Stimulated activated naive B cell treated with anti-CD40 and anti-IgM and Interleukin-4, amounts not matched to agents 10 μg/mL and 1 μg/mL and 100 μg/mL, for 72 hours (primary cell): ENCODE results near the gene SPEG.

Source experiments
- ATAC-seq, 2 donors: fragments of 150-1000 bp; cut with Tn5 transposase; replicated peaks; 2 replicates each; pipeline ENCODE4 v1.10.0; 2021; ENCODE audit warnings: moderate library complexity in 1 of 2
- DNase-seq: peaks from one replicate; pipeline ENCODE4 v3.0.0; 2021
- H3K27ac Mint-ChIP-seq: one replicate; pipeline ENCODE4 v1.8.0; 2022; ENCODE audit warnings: mild to moderate bottlenecking, mixed read lengths
- H3K27me3 Mint-ChIP-seq, 2 donors: one replicate each; pipeline ENCODE4 v1.8.0; 2022; ENCODE audit warnings: mixed read lengths in 2 of 2
- H3K36me3 Mint-ChIP-seq, 2 donors: one replicate each; pipeline ENCODE4 v1.8.0; 2022; ENCODE audit warnings: mixed read lengths in 2 of 2, mild to moderate bottlenecking in 1 of 2
- H3K4me1 Mint-ChIP-seq, 2 donors: one replicate each; pipeline ENCODE4 v1.8.0; 2022; ENCODE audit warnings: mixed read lengths in 2 of 2, mild to moderate bottlenecking in 1 of 2
- H3K4me3 Mint-ChIP-seq, 2 donors: one replicate each; pipeline ENCODE4 v1.8.0; 2022; ENCODE audit warnings: mild to moderate bottlenecking in 2 of 2, mixed read lengths in 2 of 2, moderate library complexity in 1 of 2
- H3K9me3 Mint-ChIP-seq, 2 donors: one replicate each; pipeline ENCODE4 v1.8.0; 2022; ENCODE audit warnings: mixed read lengths in 2 of 2, mild to moderate bottlenecking in 1 of 2

Gene SPEG

GRCh38 chr2:219425238-219426067, 9.2 kb upstream of the SPEG start:
- H3K4me1 Mint-ChIP-seq = no peaks in the 10 kb centered on the region
- no peaks in the 10 kb centered on the region for H3K36me3 Mint-ChIP-seq
- DNase-seq = no peak
- H3K9me3 Mint-ChIP-seq = no peaks in the 10 kb centered on the region
- ATAC-seq = no peak
- H3K27ac Mint-ChIP-seq = no peak overlapping the region
- H3K4me3 Mint-ChIP-seq = no peak overlapping the region
- H3K27me3 Mint-ChIP-seq = peaks cover 46 to 67% of the 10 kb centered on the region in 2 donors

- Mint-ChIP-seq H3K4me3 (no peak overlapping the region), H3K27ac (no peak overlapping the region), H3K4me1 (no peaks in the 10 kb centered on the region), H3K36me3 (no peaks in the 10 kb centered on the region), H3K9me3 (no peaks in the 10 kb centered on the region), H3K27me3 (peaks cover 41 to 62% of the 10 kb centered on the region in 2 donors)
- ATAC-seq (no peak), DNase-seq (no peak)
Measured at GRCh38 chr2:219426068-219426443, 8.6 kb upstream of the SPEG start.

GRCh38 chr2:219426534-219427136, 8.0 kb upstream of the SPEG start:
- H3K9me3 Mint-ChIP-seq = no peaks in the 10 kb centered on the region
- H3K4me3 Mint-ChIP-seq = no peak overlapping the region
- peaks cover 43 to 63% of the 10 kb centered on the region in 2 donors for H3K27me3 Mint-ChIP-seq
- H3K27ac Mint-ChIP-seq = no peak overlapping the region
- DNase-seq (no peak), ATAC-seq (no peak)
- H3K4me1 Mint-ChIP-seq = no peaks in the 10 kb centered on the region
- no peaks in the 10 kb centered on the region for H3K36me3 Mint-ChIP-seq

- Mint-ChIP-seq H3K4me1 (no peaks in the 10 kb centered on the region), H3K27ac (no peak overlapping the region), H3K27me3 (peaks cover 42 to 63% of the 10 kb centered on the region in 2 donors), H3K9me3 (no peaks in the 10 kb centered on the region), H3K4me3 (no peak overlapping the region), H3K36me3 (no peaks in the 10 kb centered on the region)
- ATAC-seq (no peak), DNase-seq (no peak)
Measured at GRCh38 chr2:219428469-219428868, 6.2 kb upstream of the SPEG start.

GRCh38 chr2:219429958-219430606, 4.6 kb upstream of the SPEG start:
- ATAC-seq (no peak), DNase-seq (no peak)
- H3K27ac Mint-ChIP-seq = no peak overlapping the region
- no peaks in the 10 kb centered on the region for H3K9me3 Mint-ChIP-seq
- H3K4me1 Mint-ChIP-seq = no peaks in the 10 kb centered on the region
- no peaks in the 10 kb centered on the region for H3K36me3 Mint-ChIP-seq
- H3K4me3 Mint-ChIP-seq = no peak overlapping the region
- peaks cover 47 to 63% of the 10 kb centered on the region in 2 donors for H3K27me3 Mint-ChIP-seq

GRCh38 chr2:219430633-219431615, 3.7 kb upstream of the SPEG start:
- no peaks in the 10 kb centered on the region for H3K4me1 Mint-ChIP-seq
- H3K9me3 Mint-ChIP-seq = no peaks in the 10 kb centered on the region
- no peak overlapping the region for H3K4me3 Mint-ChIP-seq
- no peaks in the 10 kb centered on the region for H3K36me3 Mint-ChIP-seq
- peaks cover 39 to 54% of the 10 kb centered on the region in 2 donors for H3K27me3 Mint-ChIP-seq
- H3K27ac Mint-ChIP-seq = no peak overlapping the region
- ATAC-seq (peak; percentile 42), DNase-seq (no peak)

GRCh38 chr2:219433666-219434467, 776 bp upstream of the SPEG start:
- H3K27ac Mint-ChIP-seq = no peak overlapping the region
- no peak for ATAC-seq
- H3K4me3 Mint-ChIP-seq = no peak overlapping the region
- H3K4me1 Mint-ChIP-seq = no peaks in the 10 kb centered on the region
- H3K9me3 Mint-ChIP-seq = no peaks in the 10 kb centered on the region
- no peak for DNase-seq
- H3K36me3 Mint-ChIP-seq = no peaks in the 10 kb centered on the region
- peaks cover 21 to 30% of the 10 kb centered on the region in 2 donors for H3K27me3 Mint-ChIP-seq

- Mint-ChIP-seq H3K4me3 (no peak overlapping the region), H3K27ac (no peak overlapping the region), H3K27me3 (peaks cover 21 to 25% of the 10 kb centered on the region in 2 donors), H3K36me3 (no peaks in the 10 kb centered on the region), H3K4me1 (no peaks in the 10 kb centered on the region), H3K9me3 (no peaks in the 10 kb centered on the region)
- DNase-seq (no peak), ATAC-seq (no peak)
Measured at GRCh38 chr2:219434468-219434717, 250 bp upstream of the SPEG start.

GRCh38 chr2:219435701-219436100, 1.1 kb downstream of the SPEG start:
- Mint-ChIP-seq H3K4me3 (no peak overlapping the region), H3K9me3 (no peaks in the 10 kb centered on the region), H3K27ac (no peak overlapping the region), H3K36me3 (no peaks in the 10 kb centered on the region), H3K27me3 (peaks cover 23 to 26% of the 10 kb centered on the region in 2 donors), H3K4me1 (peaks cover 0 to under 1% of the 10 kb centered on the region in 2 donors)
- ATAC-seq (no peak), DNase-seq (no peak)

GRCh38 chr2:219436491-219436890, 1.8 kb downstream of the SPEG start:
- Mint-ChIP-seq H3K9me3 (no peaks in the 10 kb centered on the region), H3K27ac (no peak overlapping the region), H3K4me1 (peaks cover 7 to 8% of the 10 kb centered on the region in 2 donors), H3K4me3 (no peak overlapping the region), H3K27me3 (peaks cover 27 to 28% of the 10 kb centered on the region in 2 donors), H3K36me3 (no peaks in the 10 kb centered on the region)
- DNase-seq = no peak
- no peak for ATAC-seq

GRCh38 chr2:219437141-219437540, 2.5 kb downstream of the SPEG start:
- Mint-ChIP-seq H3K9me3 (no peaks in the 10 kb centered on the region), H3K4me3 (no peak overlapping the region), H3K4me1 (peaks cover 9 to 10% of the 10 kb centered on the region in 2 donors), H3K27ac (no peak overlapping the region), H3K36me3 (no peaks in the 10 kb centered on the region), H3K27me3 (peaks cover 24 to 27% of the 10 kb centered on the region in 2 donors)
- ATAC-seq (peak in 1 of 2 donors; percentile 5), DNase-seq (no peak)

- no peaks in the 10 kb centered on the region for H3K36me3 Mint-ChIP-seq
- DNase-seq = no peak
- no peak for ATAC-seq
- peaks cover 15% of the 10 kb centered on the region in 2 donors for H3K4me1 Mint-ChIP-seq
- peaks cover 27 to 31% of the 10 kb centered on the region in 2 donors for H3K27me3 Mint-ChIP-seq
- H3K4me3 Mint-ChIP-seq = no peak overlapping the region
- no peak overlapping the region for H3K27ac Mint-ChIP-seq
- no peaks in the 10 kb centered on the region for H3K9me3 Mint-ChIP-seq
Measured at GRCh38 chr2:219437690-219438206, 3.1 kb downstream of the SPEG start.

- ATAC-seq = peak in 1 of 2 donors; percentile 28
- H3K27ac Mint-ChIP-seq = no peak overlapping the region
- no peaks in the 10 kb centered on the region for H3K9me3 Mint-ChIP-seq
- no peak overlapping the region for H3K4me3 Mint-ChIP-seq
- peaks cover 32 to 34% of the 10 kb centered on the region in 2 donors for H3K27me3 Mint-ChIP-seq
- peaks cover 17 to 21% of the 10 kb centered on the region in 2 donors for H3K4me1 Mint-ChIP-seq
- H3K36me3 Mint-ChIP-seq = no peaks in the 10 kb centered on the region
- no peak for DNase-seq
Measured at GRCh38 chr2:219438453-219438852, 3.8 kb downstream of the SPEG start.
